GM12878 (cell line): ENCODE data around the gene RPL19. TPM values are rescaled to one million over a fixed set of nuclear protein-coding genes. Genes with fewer than 3 reads are reported as not detected.

ENCODE experiments used
- ATAC-seq: fragments of 200-7000 bp; cut with Tn5 transposase; 3 replicates; pipeline ENCODE4 v1.9.1; 2020; ENCODE audit warnings: mild to moderate bottlenecking, moderate library complexity
- BruUV-seq: library from RNA; stranded (reverse); fragments of 400-500 nt; replicated peaks from 2 replicates; lab custom pipeline; 2021; lab: Mats Ljungman, UMichigan
- CTCF ChIA-PET: fragments of 300-600 bp; sonication (Branson Sonifier 250); formaldehyde crosslinking; extraction: SDS; loops from one replicate; lab custom pipeline; 2021; ENCODE audit warnings: inconsistent platforms; lab: Yijun Ruan, JAX
- POLR2A ChIA-PET: fragments of 350-600 bp; formaldehyde crosslinking; extraction: SDS; loops from one replicate; lab custom pipeline; 2021; ENCODE audit warnings: inconsistent platforms; lab: Charles Lee
- RAD21 ChIA-PET: fragments of 300-600 bp; sonication (Branson Sonifier 250); formaldehyde crosslinking; loops from one replicate; lab custom pipeline; 2023; ENCODE audit warnings: antibody characterized with exemption; ENCODE audit not compliant: unreplicated experiment; lab: Charles Lee
- SMC1A ChIA-PET: fragments of 300-600 bp; sonication (Branson Sonifier 250); formaldehyde crosslinking; loops from one replicate; lab custom pipeline; 2023; ENCODE audit not compliant: unreplicated experiment, uncharacterized antibody; lab: Charles Lee
- DNase-seq: peaks from one replicate; pipeline ENCODE4 v3.0.0-alpha.2; 2011; ENCODE audit warnings: low read depth, low spot score
- FAIRE-seq: peaks from 3 replicates; lab custom pipeline; 2011; peaks lifted over from hg19 to GRCh38; lab: Jason Lieb, UNC
- H2AFZ ChIP-seq: 2 replicates; pipeline ENCODE4 v1.6.0; 2011; ENCODE audit warnings: low read depth, low read length, control low read depth; ENCODE audit not compliant: control insufficient read depth
- H3K27ac ChIP-seq: 2 replicates; pipeline ENCODE4 v1.5.1; 2011; ENCODE audit warnings: control low read depth; ENCODE audit not compliant: control insufficient read depth, insufficient read depth
- H3K27me3 ChIP-seq, 2 experiments: replicated peaks in 1 of 2; 2 replicates each; pipeline versions ENCODE4 v1.6.0 to v1.6.1; 2011; ENCODE audit warnings: low read length in 1 of 2; ENCODE audit not compliant: control insufficient read depth in 2 of 2, insufficient read depth in 2 of 2
- H3K36me3 ChIP-seq, 2 experiments: 2 replicates each; pipeline ENCODE4 v1.5.1; 2011; ENCODE audit warnings: low read length in 1 of 2; ENCODE audit not compliant: control insufficient read depth in 2 of 2, insufficient read depth in 2 of 2
- H3K4me1 ChIP-seq: 2 replicates; pipeline ENCODE4 v1.6.1; 2011; ENCODE audit warnings: mild to moderate bottlenecking, low read length, moderate library complexity, mixed read lengths; ENCODE audit not compliant: control insufficient read depth, insufficient read depth
- H3K4me2 ChIP-seq: 2 replicates; pipeline ENCODE4 v1.6.0; 2011; ENCODE audit warnings: control low read depth; ENCODE audit not compliant: control insufficient read depth, insufficient read depth
- H3K4me3 ChIP-seq: fragments of 200-600 bp; sonication (generic); 2 replicates; pipeline ENCODE4 v1.5.1; 2016
- H3K79me2 ChIP-seq: 2 replicates; pipeline ENCODE4 v1.6.0; 2011; ENCODE audit warnings: low read length; ENCODE audit not compliant: control insufficient read depth, insufficient read depth
- H3K9ac ChIP-seq: 2 replicates; pipeline ENCODE4 v1.8.0; 2011; ENCODE audit warnings: low read length, control low read depth, mixed read lengths; ENCODE audit not compliant: control insufficient read depth, insufficient read depth
- H3K9me3 ChIP-seq: replicated peaks from 3 replicates; pipeline ENCODE4 v1.5.1; 2011; ENCODE audit warnings: mild to moderate bottlenecking, low read length; ENCODE audit not compliant: control insufficient read depth, insufficient read depth
- H4K20me1 ChIP-seq: 2 replicates; pipeline ENCODE4 v1.6.0; 2011; ENCODE audit not compliant: control insufficient read depth, insufficient read depth
- ATF7 ChIP-seq: fragments of 450-650 bp; IDR thresholded peaks from 2 replicates; pipeline ENCODE4 v1.6.1; 2016; ENCODE audit warnings: low read depth, mild to moderate bottlenecking
- CBFB ChIP-seq: IDR thresholded peaks from 2 replicates; pipeline ENCODE4 v1.6.1; 2016; ENCODE audit warnings: antibody characterized with exemption, low read depth
- CBX5 ChIP-seq: sonication (generic); IDR thresholded peaks from 2 replicates; pipeline ENCODE4 v1.6.1; 2016; ENCODE audit warnings: low read depth, moderate library complexity, mild to moderate bottlenecking, inconsistent platforms
- CUX1 ChIP-seq: IDR thresholded peaks from 2 replicates; pipeline ENCODE4 v1.6.1; 2012; ENCODE audit warnings: improper control_type of control experiment, low read depth, low read length; ENCODE audit not compliant: insufficient replicate concordance
- EGR1 ChIP-seq, 2 experiments: IDR thresholded peaks; 1 replicate in 1 of 2; 2 replicates in 1 of 2; pipeline ENCODE4 v1.6.1; 2011 to 2012; ENCODE audit warnings: low read depth in 2 of 2, low read length in 2 of 2, borderline replicate concordance in 1 of 2, mild to moderate bottlenecking in 1 of 2, moderate library complexity in 1 of 2
- EP300 ChIP-seq, 2 experiments: fragments of 150-350 bp in 1 of 2; IDR thresholded peaks; 2 replicates each; pipeline ENCODE4 v1.6.1; 2011 to 2012; ENCODE audit warnings: low read depth in 2 of 2, low read length in 2 of 2, borderline replicate concordance in 1 of 2, improper control_type of control experiment in 1 of 2, inconsistent platforms in 1 of 2; ENCODE audit not compliant: control insufficient read depth in 1 of 2
- NFIC ChIP-seq: IDR thresholded peaks from 2 replicates; pipeline ENCODE4 v1.6.1; 2012; ENCODE audit warnings: low read depth, mild to moderate bottlenecking, inconsistent platforms, low read length, moderate library complexity
- NR2C2 ChIP-seq: IDR thresholded peaks from 2 replicates; pipeline ENCODE4 v1.6.1; 2011; ENCODE audit warnings: borderline replicate concordance, low read depth; ENCODE audit not compliant: control insufficient read depth, insufficient read length
- NRF1 ChIP-seq: conservative IDR thresholded peaks from 2 replicates; pipeline ENCODE4 v1.6.1; 2011; ENCODE audit warnings: mild to moderate bottlenecking, low read depth, low read length, improper control_type of control experiment
- POLR2AphosphoS2 ChIP-seq: IDR thresholded peaks from 2 replicates; pipeline ENCODE4 v1.6.1; 2011; ENCODE audit warnings: low read depth, mild to moderate bottlenecking, low read length, improper control_type of control experiment, moderate library complexity
- RBBP5 ChIP-seq: fragments of 200-600 bp; sonication (generic); conservative IDR thresholded peaks from 2 replicates; pipeline ENCODE4 v1.6.1; 2016
- REST ChIP-seq: IDR thresholded peaks from 2 replicates; pipeline ENCODE4 v1.6.1; 2012; ENCODE audit warnings: mild to moderate bottlenecking, low read depth, low read length
- SREBF1 ChIP-seq: IDR thresholded peaks from 2 replicates; pipeline ENCODE4 v1.6.1; 2012; ENCODE audit warnings: mild to moderate bottlenecking, low read length
- SUZ12 ChIP-seq: fragments of 200-600 bp; sonication (generic); IDR thresholded peaks from one replicate; pipeline ENCODE4 v1.6.1; 2018; ENCODE audit warnings: antibody characterized with exemption, mild to moderate bottlenecking; ENCODE audit not compliant: unreplicated experiment
- YBX1 ChIP-seq: fragments of 450-650 bp; IDR thresholded peaks from 2 replicates; pipeline ENCODE4 v1.6.1; 2016; ENCODE audit warnings: antibody characterized with exemption
- ZSCAN29 ChIP-seq: fragments of 450-650 bp; IDR thresholded peaks from 2 replicates; pipeline ENCODE4 v1.6.1; 2017; ENCODE audit warnings: mild to moderate bottlenecking, moderate library complexity
- ZZZ3 ChIP-seq: IDR thresholded peaks from 2 replicates; pipeline ENCODE4 v1.6.1; 2011; ENCODE audit warnings: low read depth; ENCODE audit not compliant: control insufficient read depth, insufficient read length
- WGBS: methylation state at CpG from one replicate; pipeline ENCODE4 v1.1.6; 2016; ENCODE audit warnings: low lambda C conversion rate; ENCODE audit not compliant: insufficient replicate concordance, insufficient coverage; ENCODE audit errors: missing lambda C conversion rate; 5-methylcytosine and 5-hydroxymethylcytosine counted together
- in situ Hi-C: fragments of 300-500 bp; cut with MboI; formaldehyde crosslinking; loops from 9 replicates; pipeline ENCODE4 v1.14.3; 2018; ENCODE audit warnings: mixed read lengths
- intact Hi-C: fragments of 100-400 bp; cut with micrococcal nuclease; formaldehyde crosslinking; loops from one replicate; pipeline ENCODE4 v1.14.2; 2022; ENCODE audit not compliant: unreplicated experiment
- polyA plus RNA-seq, 11 experiments: library from polyadenylated mRNA; depleted of rRNA in 4 of 11; unstranded in 6 of 11; stranded (reverse) in 5 of 11; fragments of >200 nt; fragmentation: Nextera tagmentation in 4 of 11; fragmentation: Illumina TruSeq in 1 of 11; extraction: Ambion mirVana in 4 of 11; extraction: Trizol in 1 of 11; gene quantifications; 1 replicate in 1 of 11; 2 replicates in 10 of 11; pipeline versions ENCODE4 v1.2.1 to v1.2.3, GENCODE V29; 2011 to 2016; ENCODE audit warnings: inconsistent platforms in 2 of 11, missing spikeins in 2 of 11, low read depth in 1 of 11
- total RNA-seq, 4 experiments: library from RNA; depleted of rRNA in 3 of 4; stranded (reverse); fragments of >200 nt in 3 of 4; fragmentation: Illumina TruSeq in 1 of 4; extraction: Trizol in 1 of 4; gene quantifications; 2 replicates each; pipeline versions ENCODE4 v1.2.1 to v1.2.3, GENCODE V29; 2013 to 2021

Gene RPL19
- total and polyA plus RNA-seq, 10 of the 15 experiments (the other 5 are each of a cell fraction or from before 2014, with no cell fraction given) = 1,862 to 5,536 (median 3,836) TPM

GRCh38 chr17:39230361-39230760 is 30.3 kb downstream of the RPL19 start:
- no peaks in the 10 kb centered on the region for H4K20me1 ChIP-seq
- H2AFZ ChIP-seq = no peak overlapping the region
- no peak overlapping the region for H3K9ac ChIP-seq
- intact Hi-C loops (no loop called here), in situ Hi-C loops (no loop called here)
- ChIA-PET CTCF (interaction anchor here (0.9 to 21.3 kb wide), 8 partner anchors 12 to 258 kb away, joined by 3 to 658 read pairs (median 16); no protein-coding TSS in a partner anchor), SMC1A (interaction anchor here (0.9 to 4.1 kb wide), 4 partner anchors 12 to 31 kb away, joined by 3 to 69 read pairs (median 12); partner anchors contain the start of gene RPL19), RAD21 (interaction anchor here (0.9 to 11.3 kb wide), 4 partner anchors 14 to 247 kb away, joined by 3 to 160 read pairs (median 11); no protein-coding TSS in a partner anchor), POLR2A (interaction anchor here (1.2 kb wide), 1 partner anchor 25 kb away, joined by 3 read pairs; no protein-coding TSS in a partner anchor)
- H3K9me3 ChIP-seq = no peaks in the 10 kb centered on the region
- no peaks in the 10 kb centered on the region for H3K79me2 ChIP-seq
- H3K4me1 ChIP-seq = no peaks in the 10 kb centered on the region
- H3K27me3 ChIP-seq = peaks cover 2 to 3% of the 10 kb centered on the region in 2 experiments; a peak in 2 of 4 replicates
- H3K4me2 ChIP-seq = no peak overlapping the region
- ATAC-seq (no peak), FAIRE-seq (no peak), DNase-seq (no peak)
- 0% methylated on average over 1 of the region's 1 CpG for WGBS
- no peak overlapping the region for H3K27ac ChIP-seq
- no TSS peak for BruUV-seq
- H3K36me3 ChIP-seq = no peaks in the 10 kb centered on the region
- no peak overlapping the region for H3K4me3 ChIP-seq
- no peak for TF ChIP-seq ATF7
- TF ChIP-seq YBX1 = no peak
- no peak for TF ChIP-seq NFIC
- TF ChIP-seq SUZ12 = no peak
- no peak for TF ChIP-seq ZSCAN29
- no peak for TF ChIP-seq NR2C2
- no peak for TF ChIP-seq CBFB
- TF ChIP-seq SREBF1 = no peak
- no peak for TF ChIP-seq REST
- no peak for TF ChIP-seq CUX1
- TF ChIP-seq POLR2AphosphoS2 = no peak
- no peak for TF ChIP-seq EGR1 (IDR thresholded peaks at IDR 0.05; ENCODE audit: borderline replicate concordance in 1 of 2, low read depth in 2 of 2, low read length in 2 of 2)
- TF ChIP-seq CBX5 = no peak
- no peak for TF ChIP-seq EP300 (IDR thresholded peaks at IDR 0.05; ENCODE audit: borderline replicate concordance in 1 of 2, control insufficient read depth in 1 of 2, low read depth in 2 of 2, low read length in 2 of 2)
- TF ChIP-seq NRF1 = no peak
- no peak for TF ChIP-seq RBBP5
- no peak for TF ChIP-seq ZZZ3
